Spleen (tissue), 10 donors: Measurements from ENCODE around the gene PRAMEF2. TPM values are rescaled to one million over a fixed set of nuclear protein-coding genes. Genes with fewer than 3 reads are reported as not detected.

ENCODE experiments used
- polyA plus RNA-seq, 3 donors: library from polyadenylated mRNA; stranded (reverse); fragments of 200-250 nt; gene quantifications; one replicate each; pipeline ENCODE4 v1.2.1, GENCODE V29; 2013
- total RNA-seq, 7 donors: library from RNA; depleted of rRNA in 3 of 7; stranded (reverse); fragments of >200 nt in 3 of 7; fragmentation: NEBNext Ultra II Directional in 4 of 7; extraction: Animal tissue kit (Norgen Biotek cat#: 25700) in 4 of 7; gene quantifications; one replicate each; pipeline versions ENCODE4 v1.1.0 to v1.2.1, GENCODE V29; 2016 to 2021
- donor health status: healthy with polysubstance abuse.
- donor health status: DM: no; HTN: no; CAD: no; lungs with moderate emphysema.
- donor health status: DM: no; HTN: no; CAD: no.
- donor health status: Bipolar disorder and iron deficiency.
- donor health status: healthy.
- donor health status: DM: no; HTN: no; CAD: no.
- donor health status: DM: yes; HTN: yes; CAD: no.

The PRAMEF2 gene
- total and polyA plus RNA-seq, 10 donors: not detected

Other genes with a start within 250 kb of the PRAMEF2 start
- 10 to 100 TPM; 21.0 to 41.0 (median 35.1) TPM for gene DHRS3, start 238.9 kb upstream of the PRAMEF2 start, total RNA-seq
- gene DHRS3, start 238.9 kb upstream of the PRAMEF2 start, polyA plus RNA-seq: 10 to 100 TPM in 2 of 3 donors, 1 to 10 TPM in 1; 8.9 to 19.5 (median 13.6) TPM
- under 1 TPM in 2 of 7 donors, not detected in 5; 0.23 to 0.32 TPM for gene AADACL4, start 213.0 kb upstream of the PRAMEF2 start, total RNA-seq
- gene AADACL4, start 213.0 kb upstream of the PRAMEF2 start, polyA plus RNA-seq: under 1 TPM in 2 of 3 donors, not detected in 1; 0.04 to 0.29 TPM
- gene AADACL3, start 141.0 kb upstream of the PRAMEF2 start, total RNA-seq: not detected
- gene AADACL3, start 141.0 kb upstream of the PRAMEF2 start, polyA plus RNA-seq: not detected
- gene CFAP107, start 110.9 kb upstream of the PRAMEF2 start, total RNA-seq: not detected
- not detected for gene CFAP107, start 110.9 kb upstream of the PRAMEF2 start, polyA plus RNA-seq
- gene PRAMEF12, start 83.3 kb upstream of the PRAMEF2 start, total RNA-seq: not detected
- gene PRAMEF12, start 83.3 kb upstream of the PRAMEF2 start, polyA plus RNA-seq: not detected
- not detected for gene PRAMEF1, start 65.7 kb upstream of the PRAMEF2 start, total RNA-seq
- not detected for gene PRAMEF1, start 65.7 kb upstream of the PRAMEF2 start, polyA plus RNA-seq
- gene PRAMEF11, start 25.7 kb upstream of the PRAMEF2 start, total RNA-seq: not detected
- not detected for gene PRAMEF11, start 25.7 kb upstream of the PRAMEF2 start, polyA plus RNA-seq
- gene HNRNPCL1, start 8.4 kb upstream of the PRAMEF2 start, total RNA-seq: not detected
- gene HNRNPCL1, start 8.4 kb upstream of the PRAMEF2 start, polyA plus RNA-seq: not detected
- gene PRAMEF4, start 29.1 kb downstream of the PRAMEF2 start, total RNA-seq: not detected
- gene PRAMEF4, start 29.1 kb downstream of the PRAMEF2 start, polyA plus RNA-seq: not detected
- not detected for gene PRAMEF10, start 41.2 kb downstream of the PRAMEF2 start, total RNA-seq
- gene PRAMEF10, start 41.2 kb downstream of the PRAMEF2 start, polyA plus RNA-seq: not detected
- not detected for gene PRAMEF7, start 59.5 kb downstream of the PRAMEF2 start, total RNA-seq
- gene PRAMEF7, start 59.5 kb downstream of the PRAMEF2 start, polyA plus RNA-seq: not detected
- gene PRAMEF6, start 90.5 kb downstream of the PRAMEF2 start, total RNA-seq: not detected
- gene PRAMEF6, start 90.5 kb downstream of the PRAMEF2 start, polyA plus RNA-seq: not detected
- gene PRAMEF27, start 199.5 kb downstream of the PRAMEF2 start, total RNA-seq: not detected
- gene PRAMEF27, start 199.5 kb downstream of the PRAMEF2 start, polyA plus RNA-seq: not detected
- gene HNRNPCL3, start 203.7 kb downstream of the PRAMEF2 start, total RNA-seq: not detected
- gene HNRNPCL3, start 203.7 kb downstream of the PRAMEF2 start, polyA plus RNA-seq: not detected
- gene PRAMEF25, start 213.7 kb downstream of the PRAMEF2 start, total RNA-seq: not detected
- not detected for gene PRAMEF25, start 213.7 kb downstream of the PRAMEF2 start, polyA plus RNA-seq